CD4-positive, alpha-beta T cell treated with Interleukin-17A for 1 hour (primary cell): Measurements from ENCODE around the gene TNS2.
A peak's percentile ranks its signal among the peaks of the same experiment; 100 is the strongest.

Source experiments
- DNase-seq: peaks from one replicate; pipeline ENCODE4 v3.0.0-alpha.2; 2020

TNS2 gene

DNA sequence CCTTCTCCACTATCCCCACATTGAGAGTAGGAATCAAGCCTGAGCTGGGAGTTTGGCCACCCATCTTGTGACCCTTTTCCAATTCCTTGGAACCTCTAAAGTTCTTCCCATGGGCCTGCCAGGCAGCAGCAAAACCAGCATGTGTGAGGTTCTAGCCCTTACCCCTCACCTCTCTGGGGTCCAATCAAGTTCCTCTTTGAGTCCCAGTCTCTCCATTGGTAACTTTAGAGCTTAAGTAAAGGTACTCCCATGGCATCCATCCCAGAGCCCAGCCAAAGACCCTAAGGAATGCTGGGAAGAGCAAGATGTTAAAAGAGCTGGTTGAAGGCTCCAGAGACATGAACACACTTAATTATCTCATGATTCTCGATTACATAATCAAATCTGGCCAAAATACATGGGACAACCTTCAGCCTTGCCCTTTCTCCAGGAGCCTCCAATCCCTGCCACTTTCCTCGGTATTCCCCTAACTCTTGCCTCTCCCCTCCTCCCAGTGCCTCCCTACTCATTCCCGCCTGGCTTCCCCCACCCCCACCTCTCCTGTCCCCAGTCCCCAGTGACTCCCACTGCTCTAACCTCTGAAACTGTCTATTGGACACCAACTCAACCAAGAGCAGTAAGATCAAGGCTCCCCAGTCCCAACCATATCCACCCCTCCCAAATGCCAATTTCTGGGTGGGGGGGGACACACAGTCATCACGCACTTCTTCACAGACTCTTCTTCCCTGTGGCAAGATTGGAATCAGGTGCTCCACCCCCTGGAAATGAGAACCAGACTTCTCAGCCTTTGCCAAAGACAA is 4.8 kb upstream of the TNS2 start:
- no peak for DNase-seq

DNA sequence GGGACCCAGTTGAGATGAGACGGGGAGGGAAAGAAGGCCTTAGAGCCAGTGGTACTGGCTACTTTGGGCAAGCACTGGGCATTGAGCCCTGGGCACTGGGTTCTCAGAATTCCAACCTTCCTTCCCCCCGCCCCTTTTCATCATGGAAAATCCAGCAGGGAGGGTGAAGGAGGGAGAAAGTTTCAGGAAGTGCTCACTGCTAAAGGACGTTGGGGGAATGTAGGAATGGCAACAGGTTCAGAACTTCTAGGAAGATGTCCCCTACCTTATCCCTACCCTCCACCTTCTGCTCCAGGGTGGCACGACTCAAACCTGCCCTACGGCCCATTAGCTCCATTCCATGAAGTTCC is 4.2 kb upstream of the TNS2 start:
- DNase-seq = no peak

DNA sequence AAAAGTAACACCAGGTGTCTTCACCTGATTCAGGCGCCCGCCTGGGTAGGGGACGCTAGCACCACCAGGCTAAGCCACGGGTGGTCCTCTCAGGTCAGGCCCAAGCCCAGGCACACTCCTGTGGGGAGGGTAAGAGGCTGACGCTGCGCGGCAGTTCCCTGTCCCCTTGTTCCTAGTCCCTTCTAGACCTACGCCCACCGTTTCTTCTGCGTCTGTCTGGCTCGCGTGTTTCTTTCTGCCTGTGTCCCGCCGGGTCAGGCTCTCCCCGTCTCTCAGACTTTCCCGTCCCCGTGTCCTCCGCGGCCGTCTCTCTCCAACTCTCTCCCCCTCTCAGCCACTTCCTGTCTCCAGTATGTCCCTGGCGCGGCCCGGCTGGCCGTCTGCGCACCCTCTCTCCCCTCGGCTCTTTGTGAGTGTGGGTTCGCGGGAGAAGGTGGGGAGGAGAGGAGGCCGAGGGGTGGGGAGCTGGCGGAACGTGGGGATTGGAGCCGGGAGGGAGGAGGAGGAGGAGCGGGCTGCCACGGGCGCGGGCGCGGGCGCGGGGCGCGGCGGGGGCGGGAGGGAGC is 3.1 kb upstream of the TNS2 start:
- DNase-seq = peak; percentile 68

DNA sequence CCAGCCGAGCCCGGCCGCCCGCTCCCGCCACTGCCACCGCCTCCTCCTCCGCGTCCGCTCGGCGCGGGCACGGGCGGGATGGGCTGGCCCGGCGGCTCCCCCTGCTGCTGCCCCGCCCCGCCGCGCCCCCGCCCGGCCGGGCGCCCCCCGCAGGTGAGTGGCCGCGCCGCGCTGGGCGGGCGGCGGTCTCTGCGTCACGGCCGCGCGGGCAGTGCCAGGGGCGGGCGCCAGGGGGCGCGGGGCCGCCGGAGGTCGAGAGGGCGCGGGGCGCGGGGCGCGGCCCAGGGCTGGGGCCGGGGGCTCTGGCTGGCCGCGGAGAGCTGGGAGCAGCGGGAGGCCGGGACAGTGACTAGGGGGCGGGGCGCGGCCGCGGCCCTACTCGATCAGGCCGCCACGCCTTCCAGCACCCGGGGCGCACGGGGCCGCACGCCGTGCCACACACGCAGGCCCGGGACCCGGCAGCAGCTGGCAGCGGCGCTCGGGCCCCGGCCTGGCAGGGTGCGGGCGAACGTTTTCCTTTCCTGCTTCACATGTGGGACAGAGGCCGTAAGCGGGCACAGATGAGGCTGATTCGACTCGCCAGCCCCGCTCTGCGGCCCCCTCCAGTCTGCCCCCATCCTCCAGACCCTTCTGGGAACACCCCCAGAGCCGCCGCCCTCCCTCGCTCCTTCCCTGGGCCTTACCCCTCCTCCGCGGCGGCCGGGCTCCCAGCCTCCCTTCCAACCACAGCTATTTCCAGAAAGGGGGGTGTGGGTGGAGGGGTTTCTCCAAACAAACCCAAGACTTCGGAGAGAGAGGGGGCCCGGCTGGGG is 2.4 kb upstream of the TNS2 start:
- DNase-seq = peak; percentile 76

DNA sequence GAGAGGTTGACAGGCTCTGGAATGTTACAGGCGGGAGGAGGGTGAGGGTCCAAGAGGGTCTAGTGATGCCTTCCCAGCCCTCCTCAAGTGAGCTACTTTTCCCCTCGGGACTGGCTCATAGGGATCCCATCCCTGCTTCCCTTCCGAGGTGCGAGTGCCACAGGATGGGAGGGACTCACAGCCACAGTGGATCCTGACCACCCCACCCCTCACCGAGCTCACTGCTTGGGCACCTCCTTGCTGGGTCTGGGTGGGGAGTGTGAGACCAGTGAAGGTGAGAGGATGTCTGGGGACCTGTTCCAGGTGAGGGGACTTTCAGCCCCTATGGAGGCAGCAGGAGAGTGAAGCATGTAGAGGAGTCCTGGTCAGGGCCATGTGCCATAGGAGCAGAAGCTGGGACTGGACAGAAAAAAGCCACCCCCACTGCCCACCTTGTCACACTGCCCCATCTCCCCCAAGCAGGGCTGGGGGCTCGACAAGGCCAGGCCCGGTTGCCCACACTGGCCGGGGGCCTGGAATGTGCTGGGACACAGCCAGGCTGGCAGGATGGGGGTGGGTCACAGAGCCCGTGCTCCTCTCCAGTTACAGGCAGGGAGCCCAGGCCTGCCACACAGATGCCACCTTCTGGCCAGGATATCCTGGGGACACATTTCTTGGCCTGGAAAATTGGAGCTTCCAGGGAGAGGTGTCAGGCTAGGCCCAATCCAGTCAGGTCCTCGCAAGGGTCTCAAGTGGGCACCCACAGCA is 1.7 kb upstream of the TNS2 start:
- DNase-seq = no peak

DNA sequence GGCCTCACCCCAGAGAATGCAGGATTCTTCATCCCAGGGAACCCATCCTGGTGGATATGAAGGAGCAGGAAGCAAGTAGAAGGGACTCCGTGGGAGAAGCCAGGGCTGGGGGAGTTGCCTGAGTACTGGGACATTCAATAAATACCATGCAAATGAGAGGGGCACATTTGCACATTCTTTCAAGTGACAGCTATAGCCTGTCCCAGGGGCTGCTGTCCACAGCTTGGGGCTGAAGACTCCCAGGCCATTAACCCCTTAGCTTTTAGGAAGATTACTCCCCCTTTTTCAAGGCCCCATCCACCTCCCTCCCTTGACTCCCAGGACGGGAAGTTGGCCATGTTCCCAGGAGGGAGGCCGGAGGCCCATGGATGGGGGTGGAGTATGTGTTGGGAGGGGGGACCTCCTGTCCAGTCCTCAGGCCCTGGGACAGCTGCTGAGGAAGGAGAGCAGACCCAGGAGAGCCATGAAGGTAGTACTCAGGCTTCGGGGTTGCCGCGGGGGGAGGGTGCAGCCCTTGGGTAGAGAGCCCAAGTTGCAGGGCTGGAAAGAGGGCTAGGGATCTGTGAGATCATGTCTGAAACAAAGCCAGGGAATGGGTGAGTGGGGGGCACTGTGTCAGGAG is 974 bp upstream of the TNS2 start:
- no peak for DNase-seq

DNA sequence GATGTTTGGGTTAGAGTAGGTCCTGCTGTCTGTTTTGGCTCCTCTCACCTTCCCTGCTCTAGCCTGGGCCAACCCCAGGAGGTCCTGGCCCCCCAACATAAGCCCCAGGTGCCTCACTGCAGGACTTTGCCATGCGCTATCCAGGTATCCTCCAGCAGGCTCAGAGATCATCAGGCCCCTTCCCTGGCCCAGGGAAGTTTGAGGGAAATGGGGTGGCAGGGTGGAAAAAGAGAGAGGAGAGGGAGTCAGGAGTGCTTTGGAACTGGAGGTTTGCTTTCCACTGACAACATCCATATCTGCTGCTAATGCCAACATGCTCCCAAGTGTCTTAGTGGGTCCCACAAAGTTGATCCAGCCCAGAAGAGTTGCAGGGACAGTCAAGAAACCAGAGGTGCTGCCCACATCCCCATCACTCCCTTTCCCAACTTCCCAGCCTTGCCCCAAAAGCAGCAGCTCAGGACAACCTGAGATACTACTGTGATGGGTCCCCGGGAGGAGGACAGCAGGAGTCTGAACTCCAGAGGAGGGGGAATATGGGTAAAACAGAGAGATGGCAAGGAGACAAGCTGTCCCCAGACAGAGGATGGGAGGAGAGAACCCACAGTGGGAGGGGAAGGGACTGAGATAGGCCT is 677 bp downstream of the TNS2 start:
- no peak for DNase-seq

DNA sequence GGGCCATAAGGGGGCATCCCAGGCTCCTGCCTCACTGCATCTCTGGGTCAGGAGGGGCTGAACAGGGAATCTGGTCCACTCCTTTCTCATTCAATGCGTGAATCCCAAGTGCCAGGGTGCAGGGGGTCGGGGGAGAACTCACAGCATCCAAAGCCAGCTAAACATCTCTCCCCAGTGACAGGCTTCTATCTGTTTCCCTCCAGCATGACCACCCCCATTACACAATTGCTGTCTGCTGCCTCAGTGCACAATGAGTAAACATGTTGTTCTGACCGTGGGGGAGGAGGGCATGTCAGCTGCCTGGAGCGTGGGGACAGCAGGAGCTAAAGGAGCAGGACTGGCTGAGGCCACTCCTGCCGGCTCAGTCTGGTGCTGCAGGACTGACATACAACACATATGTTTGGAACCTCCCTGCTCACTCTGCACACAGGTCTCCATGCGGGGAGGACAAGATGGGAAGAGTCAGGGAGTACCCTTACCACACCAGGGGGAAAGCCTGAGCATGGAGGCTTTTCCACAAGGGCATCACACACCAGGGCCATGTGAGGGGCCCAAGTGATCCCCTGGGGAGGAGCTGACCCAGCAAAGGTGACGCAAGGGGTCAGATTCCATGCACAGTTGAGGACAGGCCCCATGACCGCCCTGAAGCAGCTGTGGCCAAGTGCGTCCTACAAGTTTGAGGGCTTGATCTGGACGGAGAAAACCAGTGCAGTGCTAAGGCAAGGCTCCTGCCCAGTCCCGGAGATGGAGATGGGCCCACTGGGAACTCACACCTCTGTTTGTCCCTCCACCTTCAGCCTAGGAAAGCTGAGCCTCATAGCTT is 1.4 kb downstream of the TNS2 start:
- DNase-seq = no peak

DNA sequence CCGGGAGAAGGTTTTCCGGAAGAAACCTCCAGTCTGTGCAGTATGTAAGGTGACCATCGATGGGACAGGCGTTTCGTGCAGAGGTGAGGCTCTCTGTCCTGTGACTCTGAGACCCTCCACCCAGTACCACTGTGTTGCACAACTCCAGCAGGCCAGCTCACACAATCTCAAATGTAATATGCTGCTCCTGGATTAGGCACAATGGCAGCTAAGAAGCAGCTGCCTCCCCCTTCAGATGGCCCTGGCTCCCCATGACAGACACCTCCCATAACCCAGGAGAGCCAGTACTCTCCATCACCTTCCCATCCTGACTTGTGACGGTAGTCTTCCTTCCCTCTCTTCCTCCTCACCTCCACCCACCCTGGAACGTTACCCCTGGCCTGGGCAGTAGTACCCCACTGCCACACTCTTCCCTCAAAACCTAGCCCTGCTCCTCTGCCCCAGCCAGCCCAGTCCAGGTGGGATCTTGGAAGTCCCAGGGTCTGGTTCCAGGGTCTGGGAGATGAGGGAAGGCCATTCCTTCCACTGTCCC is 2.1 kb downstream of the TNS2 start:
- no peak for DNase-seq

DNA sequence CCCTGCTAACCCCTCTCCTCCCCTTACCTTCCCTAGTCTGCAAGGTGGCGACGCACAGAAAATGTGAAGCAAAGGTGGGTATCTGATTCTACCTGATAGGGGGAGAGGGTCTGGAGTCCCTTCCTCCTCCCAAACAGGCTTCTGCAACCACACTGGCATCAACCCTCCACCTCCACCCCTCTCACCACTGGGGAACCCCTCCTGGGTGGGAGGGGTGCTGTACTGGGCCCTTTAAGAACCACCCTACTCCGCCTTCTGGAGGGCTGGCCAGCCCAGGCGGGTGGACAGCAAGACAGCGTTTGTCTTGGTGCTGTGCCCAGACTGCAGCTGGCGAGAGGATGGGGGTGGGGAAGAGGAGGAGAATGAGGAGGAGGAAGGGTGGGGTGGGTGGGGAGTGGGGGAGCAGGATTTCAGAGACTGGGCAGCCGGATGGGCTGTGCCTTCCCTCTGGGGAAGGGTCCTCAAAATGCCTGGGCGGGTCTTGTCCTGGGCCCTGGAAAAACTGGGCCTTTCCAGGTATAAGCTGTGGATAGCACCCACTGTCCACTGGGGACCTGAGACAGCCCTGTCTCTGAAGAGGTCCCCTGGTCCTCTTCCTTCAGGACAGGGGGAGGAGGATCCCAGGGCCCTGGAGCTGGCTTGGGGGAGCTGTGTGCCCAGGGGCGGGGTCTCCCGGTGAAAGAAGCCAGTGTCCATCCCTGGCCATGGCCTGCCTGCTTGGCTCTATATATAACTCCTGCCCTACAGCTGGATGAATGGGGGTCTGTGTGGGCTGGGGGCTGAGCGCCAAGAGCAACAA is 2.8 kb downstream of the TNS2 start:
- DNase-seq = no peak

DNA sequence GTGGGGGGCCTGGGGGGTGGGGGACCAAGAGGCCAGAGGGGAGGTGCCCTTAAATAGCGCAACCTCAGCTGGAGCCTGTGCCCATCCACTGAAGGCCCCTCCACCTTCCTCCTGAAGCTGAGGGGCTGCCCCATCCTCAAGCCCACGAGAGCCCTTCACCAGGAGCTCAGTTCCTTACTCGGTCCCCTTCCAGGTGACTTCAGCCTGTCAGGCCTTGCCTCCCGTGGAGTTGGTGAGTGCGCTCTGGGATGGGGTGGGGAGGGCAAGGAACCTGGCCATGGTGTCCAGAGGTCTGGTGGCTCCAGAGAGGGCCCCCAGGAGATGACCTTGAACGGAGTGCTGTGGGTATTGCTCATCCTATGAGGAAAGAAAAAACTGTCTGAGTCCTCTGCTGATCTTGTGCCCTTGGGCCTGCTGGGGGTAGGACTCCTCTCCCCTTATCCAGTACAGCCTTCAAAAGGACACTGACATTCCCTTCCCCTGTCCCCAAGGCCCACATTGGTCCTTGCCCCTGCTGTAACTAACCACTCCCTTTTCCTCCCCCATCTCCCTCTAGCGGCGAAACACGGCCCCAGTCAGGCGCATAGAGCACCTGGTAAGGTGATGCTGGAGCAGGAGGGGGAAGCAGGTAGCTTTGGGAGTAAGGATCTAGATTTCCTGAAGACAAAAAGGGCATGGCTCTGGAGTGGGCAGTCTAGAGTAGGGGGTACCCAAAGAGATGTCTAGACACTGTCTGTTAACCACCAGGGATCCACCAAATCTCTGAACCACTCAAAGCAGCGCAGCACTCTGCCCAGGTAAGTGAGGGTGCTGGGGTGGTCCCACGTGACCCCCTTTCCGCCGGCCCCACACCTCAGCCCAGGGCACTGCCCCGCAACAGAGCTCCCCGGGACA is 3.6 kb downstream of the TNS2 start:
- DNase-seq = peak; percentile 74

DNA sequence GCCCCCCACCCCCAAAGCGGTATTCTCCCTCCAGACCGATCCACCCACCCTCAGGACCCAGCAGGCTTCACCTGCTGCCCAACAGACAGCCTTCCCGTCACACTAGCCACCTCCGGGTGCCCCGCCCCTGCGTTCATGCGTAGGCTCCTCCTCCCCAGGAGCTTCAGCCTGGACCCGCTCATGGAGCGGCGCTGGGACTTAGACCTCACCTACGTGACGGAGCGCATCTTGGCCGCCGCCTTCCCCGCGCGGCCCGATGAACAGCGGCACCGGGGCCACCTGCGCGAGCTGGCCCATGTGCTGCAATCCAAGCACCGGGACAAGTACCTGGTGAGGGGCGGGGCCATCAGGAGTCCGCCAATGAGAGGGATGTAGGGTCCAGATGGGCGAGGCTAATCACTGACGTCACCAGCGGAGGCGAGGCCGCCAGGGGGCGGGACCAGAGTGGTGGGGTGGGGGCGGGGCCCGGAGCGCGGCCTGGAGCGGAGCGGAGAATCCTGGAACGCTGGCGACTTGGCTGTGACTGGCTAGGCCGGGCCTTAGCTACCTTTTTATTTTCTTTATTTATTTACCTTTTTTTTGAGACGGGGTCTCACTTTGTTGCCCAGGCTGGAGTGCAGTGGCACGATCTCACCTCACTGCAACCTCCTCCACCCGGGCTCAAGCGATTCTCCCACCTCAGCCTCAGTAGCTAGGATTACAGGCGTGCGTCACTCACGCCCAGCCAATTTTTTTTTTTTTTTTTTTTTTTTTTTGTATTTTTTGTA is 4.4 kb downstream of the TNS2 start:
- peak; percentile 95 for DNase-seq

DNA sequence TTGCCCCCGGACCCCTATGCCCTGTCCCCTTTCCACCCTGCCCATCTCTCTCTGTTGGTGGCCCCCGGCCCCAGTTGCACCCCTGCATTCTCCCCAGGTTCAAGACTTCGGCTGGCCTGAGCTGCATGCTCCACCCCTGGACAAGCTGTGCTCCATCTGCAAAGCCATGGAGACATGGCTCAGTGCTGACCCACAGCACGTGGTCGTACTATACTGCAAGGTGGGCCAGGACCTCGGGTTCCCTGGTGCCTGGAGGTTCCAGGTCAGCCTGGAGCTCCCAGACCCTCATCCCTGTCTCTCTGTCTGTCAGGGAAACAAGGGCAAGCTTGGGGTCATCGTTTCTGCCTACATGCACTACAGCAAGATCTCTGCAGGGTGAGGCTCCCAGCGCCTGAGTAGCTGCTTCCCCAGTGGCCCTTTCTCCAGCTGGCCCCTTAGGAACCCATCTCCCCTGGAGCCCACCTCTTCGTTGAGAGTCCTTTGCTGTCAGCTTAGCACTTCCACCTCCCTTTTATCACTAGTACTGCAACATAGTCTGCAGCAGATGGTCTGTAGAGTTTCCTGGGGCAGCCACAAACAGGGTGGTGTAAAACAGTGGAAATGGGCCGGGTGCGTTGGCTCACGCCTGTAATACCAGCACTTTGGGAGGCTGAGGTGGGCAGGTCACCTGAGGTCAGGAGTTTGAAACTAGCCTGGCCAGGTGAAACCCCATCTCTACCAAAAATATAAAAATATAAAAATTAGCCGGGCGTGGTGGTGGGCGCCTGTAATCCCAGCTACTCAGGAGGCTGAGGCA is 5.8 kb downstream of the TNS2 start:
- no peak for DNase-seq

DNA sequence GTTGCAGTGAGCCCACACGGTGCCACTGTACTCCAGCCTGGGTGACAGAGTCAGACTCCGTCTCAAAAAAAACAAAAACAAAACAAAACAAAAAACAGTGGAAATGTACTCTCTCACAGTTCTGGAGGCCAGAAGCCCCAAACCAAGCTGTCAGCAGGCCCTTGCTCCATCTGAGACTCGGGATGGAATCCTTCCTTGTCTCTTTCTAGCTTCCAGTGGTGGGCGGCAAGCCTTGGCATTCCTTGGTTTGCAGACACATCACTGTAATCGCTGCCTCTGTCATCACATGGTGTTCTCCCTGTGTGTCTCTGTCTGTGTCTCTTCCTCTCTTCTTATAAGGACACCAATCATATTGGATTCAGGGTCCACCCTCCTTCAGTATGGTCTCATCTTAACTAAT is 6.4 kb downstream of the TNS2 start:
- no peak for DNase-seq

DNA sequence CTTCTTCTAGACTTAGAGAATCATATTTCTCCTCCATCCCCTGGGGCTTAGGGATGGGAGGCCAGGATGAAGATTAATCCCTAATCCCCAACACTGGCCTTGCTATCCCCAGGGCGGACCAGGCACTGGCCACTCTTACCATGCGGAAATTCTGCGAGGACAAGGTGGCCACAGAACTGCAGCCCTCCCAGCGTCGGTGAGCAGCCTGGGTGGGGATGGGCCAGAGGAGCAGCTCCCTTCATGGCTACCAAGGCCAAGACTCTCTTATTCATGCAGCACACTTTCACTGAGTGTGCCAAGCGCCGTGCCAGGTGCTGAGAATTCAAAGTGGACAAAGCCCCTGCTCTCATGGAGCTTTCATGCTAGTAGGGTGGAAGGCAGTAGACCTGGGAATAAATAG is 7.0 kb downstream of the TNS2 start:
- no peak for DNase-seq

DNA sequence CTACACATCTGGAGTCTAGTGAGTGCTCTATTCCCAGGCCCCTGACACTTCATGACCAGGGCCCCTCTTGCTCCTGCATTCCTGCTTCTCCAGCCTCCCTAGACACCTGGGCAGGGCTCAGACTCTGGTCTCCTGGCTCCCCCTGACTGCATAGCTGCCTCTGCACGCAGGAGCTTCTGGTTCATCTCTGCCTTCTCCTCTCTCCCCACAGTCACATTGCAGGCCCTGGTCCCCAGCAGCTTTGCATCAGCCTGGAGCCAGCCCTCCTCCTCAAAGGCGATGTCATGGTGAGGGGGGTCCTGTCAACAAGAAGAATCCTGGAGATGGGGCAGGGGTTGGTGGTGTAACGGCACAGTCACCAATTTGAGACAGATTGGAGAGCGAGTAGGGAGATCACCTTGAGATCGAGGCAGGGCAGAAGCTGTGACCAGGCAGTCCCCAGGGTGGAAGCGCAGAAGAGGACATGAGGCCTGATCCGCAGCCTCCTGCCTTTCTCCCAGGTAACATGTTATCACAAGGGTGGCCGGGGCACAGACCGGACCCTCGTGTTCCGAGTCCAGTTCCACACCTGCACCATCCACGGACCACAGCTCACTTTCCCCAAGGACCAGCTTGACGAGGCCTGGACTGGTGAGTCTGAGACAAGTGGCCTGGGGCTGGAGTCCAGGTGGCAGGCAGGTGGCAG is 8.1 kb downstream of the TNS2 start:
- DNase-seq = no peak
